Thoracic aorta (tissue), 2 donors: Measurements from ENCODE around the gene ZPBP. TPM values are rescaled to one million over a fixed set of nuclear protein-coding genes. Genes with fewer than 3 reads are reported as not detected.

Experiments used
- ATAC-seq: fragments of 150-250 bp; one replicate; pipeline ENCODE4 v1.8.0; 2017; ENCODE audit warnings: low read depth; ENCODE audit not compliant: insufficient number of reproducible peaks, low FRiP score
- DNase-seq: peaks from one replicate; pipeline ENCODE4 v3.0.0-alpha.2; 2020; ENCODE audit warnings: low spot score
- H3K27ac ChIP-seq, 2 donors: fragments of 200-600 bp; sonication (generic); 1 replicate in 1 of 2; 2 replicates in 1 of 2; pipeline ENCODE4 v1.5.1; 2016; ENCODE audit warnings: mild to moderate bottlenecking in 2 of 2, moderate library complexity in 2 of 2
- H3K27me3 ChIP-seq: fragments of 200-600 bp; sonication (generic); replicated peaks from 2 replicates; pipeline ENCODE4 v1.6.0; 2016; ENCODE audit warnings: mild to moderate bottlenecking; ENCODE audit not compliant: insufficient read depth
- H3K36me3 ChIP-seq: fragments of 200-600 bp; sonication (generic); one replicate; pipeline ENCODE4 v1.5.1; 2016
- H3K4me1 ChIP-seq, 2 donors: fragments of 200-600 bp; sonication (generic); 1 replicate in 1 of 2; 2 replicates in 1 of 2; pipeline versions ENCODE4 v1.5.1 to v1.6.0; 2016; ENCODE audit warnings: low read depth in 2 of 2, mild to moderate bottlenecking in 1 of 2; ENCODE audit not compliant: control insufficient read depth in 1 of 2
- H3K4me3 ChIP-seq: fragments of 200-600 bp; sonication (generic); 2 replicates; pipeline ENCODE4 v1.5.1; 2016; ENCODE audit warnings: mild to moderate bottlenecking
- H3K9me3 ChIP-seq: fragments of 200-600 bp; sonication (generic); 2 replicates; pipeline ENCODE4 v1.5.1; 2016
- total RNA-seq, 2 donors: library from RNA; depleted of rRNA; stranded (reverse); fragments of >200 nt; gene quantifications; one replicate each; pipeline versions ENCODE4 v1.1.0 to v1.2.3, GENCODE V29; 2016
- TF ChIP-seq, protein P1 (sequence below): fragments of 200-600 bp; sonication (generic); IDR thresholded peaks from one replicate; pipeline ENCODE4 v1.5.1; 2019; ENCODE audit warnings: antibody characterized with exemption

Gene ZPBP
- total RNA-seq, 2 donors from 2014 or later, result not detected

GRCh38 chr7:50101873-50102272 is 8.8 kb upstream of the ZPBP start:
- Histone ChIP-seq H3K27ac (no peak overlapping the region), H3K27me3 (no peaks in the 10 kb centered on the region), H3K36me3 (no peaks in the 10 kb centered on the region), H3K4me1 (no peaks in the 10 kb centered on the region), H3K9me3 (no peaks in the 10 kb centered on the region), H3K4me3 (no peak overlapping the region)
- DNase-seq, result no peak
- TF ChIP-seq, protein P1, sequence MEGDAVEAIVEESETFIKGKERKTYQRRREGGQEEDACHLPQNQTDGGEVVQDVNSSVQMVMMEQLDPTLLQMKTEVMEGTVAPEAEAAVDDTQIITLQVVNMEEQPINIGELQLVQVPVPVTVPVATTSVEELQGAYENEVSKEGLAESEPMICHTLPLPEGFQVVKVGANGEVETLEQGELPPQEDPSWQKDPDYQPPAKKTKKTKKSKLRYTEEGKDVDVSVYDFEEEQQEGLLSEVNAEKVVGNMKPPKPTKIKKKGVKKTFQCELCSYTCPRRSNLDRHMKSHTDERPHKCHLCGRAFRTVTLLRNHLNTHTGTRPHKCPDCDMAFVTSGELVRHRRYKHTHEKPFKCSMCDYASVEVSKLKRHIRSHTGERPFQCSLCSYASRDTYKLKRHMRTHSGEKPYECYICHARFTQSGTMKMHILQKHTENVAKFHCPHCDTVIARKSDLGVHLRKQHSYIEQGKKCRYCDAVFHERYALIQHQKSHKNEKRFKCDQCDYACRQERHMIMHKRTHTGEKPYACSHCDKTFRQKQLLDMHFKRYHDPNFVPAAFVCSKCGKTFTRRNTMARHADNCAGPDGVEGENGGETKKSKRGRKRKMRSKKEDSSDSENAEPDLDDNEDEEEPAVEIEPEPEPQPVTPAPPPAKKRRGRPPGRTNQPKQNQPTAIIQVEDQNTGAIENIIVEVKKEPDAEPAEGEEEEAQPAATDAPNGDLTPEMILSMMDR, result no peak
- no peak for ATAC-seq

DNA sequence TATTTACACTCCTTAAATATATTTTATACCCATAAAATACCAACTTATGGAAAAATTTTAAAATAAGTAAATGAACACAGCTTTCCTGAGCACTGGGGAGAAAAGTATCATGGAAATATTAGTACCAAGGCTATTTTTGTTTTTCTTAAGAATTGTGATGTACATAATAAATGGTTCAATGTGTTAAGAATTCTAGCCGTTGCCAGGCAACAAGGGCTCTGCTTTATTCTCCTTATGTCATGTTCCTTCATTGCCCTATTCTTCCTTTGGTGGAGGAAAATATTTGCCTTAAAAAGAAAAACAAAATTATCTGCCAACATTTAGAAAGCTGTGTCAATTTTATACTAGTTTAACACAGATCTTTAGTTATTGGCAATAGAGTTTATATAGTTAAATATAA is 2.6 kb upstream of the ZPBP start:
- no peak overlapping the region for H3K4me3 ChIP-seq
- H3K36me3 ChIP-seq, result no peaks in the 10 kb centered on the region
- no peak overlapping the region for H3K27ac ChIP-seq
- no peaks in the 10 kb centered on the region for H3K27me3 ChIP-seq
- TF ChIP-seq, protein P1, result no peak
- ATAC-seq (no peak), DNase-seq (no peak)
- H3K4me1 ChIP-seq, result no peaks in the 10 kb centered on the region
- H3K9me3 ChIP-seq, result no peaks in the 10 kb centered on the region

DNA sequence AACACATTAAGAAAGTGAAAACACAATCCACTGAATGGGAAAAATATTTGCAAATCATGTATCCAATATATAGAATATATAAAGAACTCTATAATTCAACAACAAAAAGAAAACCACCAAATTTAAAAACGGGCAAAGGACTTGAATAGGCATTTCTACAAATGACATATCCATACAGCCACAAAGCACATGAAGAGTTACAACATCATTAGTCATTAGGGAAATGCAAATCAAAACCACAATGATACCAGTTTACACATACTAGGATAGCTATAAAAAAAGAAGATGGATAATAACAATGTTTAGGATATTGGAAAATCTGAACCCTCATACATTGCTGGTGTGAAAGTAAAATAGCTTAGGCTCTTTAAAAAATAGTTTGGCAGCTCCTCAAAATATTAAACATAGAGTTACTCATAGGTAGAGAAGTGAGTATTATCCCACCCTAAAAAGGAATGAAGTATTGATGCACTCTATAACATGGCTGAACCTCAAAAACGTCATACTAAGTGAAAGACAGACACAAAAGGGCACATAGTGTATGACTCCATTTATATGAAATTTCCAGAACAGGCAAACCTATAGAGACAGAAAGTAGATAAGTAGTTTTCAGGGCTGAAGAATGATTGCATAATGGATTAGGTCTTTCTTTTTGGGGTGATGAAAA is 4.5 kb downstream of the ZPBP start:
- Histone ChIP-seq H3K4me3 (no peak overlapping the region), H3K9me3 (no peaks in the 10 kb centered on the region)
- ATAC-seq, result no peak

DNA sequence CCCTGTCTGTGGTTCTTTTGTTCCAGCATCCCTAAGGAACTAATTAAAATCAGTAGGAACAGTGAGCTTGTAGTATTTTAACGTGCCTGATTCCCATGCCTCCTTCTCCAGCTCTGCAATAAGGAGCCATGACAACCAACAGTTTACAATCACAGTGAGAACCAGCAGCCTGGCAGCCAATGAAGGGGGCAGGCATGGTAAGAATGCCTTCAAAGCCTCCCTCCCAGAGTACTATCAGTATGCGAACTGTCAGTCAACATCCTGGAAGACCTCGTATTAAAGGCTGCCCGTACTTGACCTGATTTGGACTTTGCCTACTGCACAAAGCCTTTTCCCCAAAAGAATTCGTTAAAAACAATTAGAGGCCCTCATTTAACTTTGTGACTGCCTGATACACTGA is 7.7 kb downstream of the ZPBP start:
- TF ChIP-seq, protein P1, result no peak
- ATAC-seq, result no peak
- no peaks in the 10 kb centered on the region for H3K36me3 ChIP-seq

More for the DNA sequence above, 4.5 kb downstream of the ZPBP start:
- Histone ChIP-seq H3K27me3 (no peaks in the 10 kb centered on the region), H3K27ac (no peak overlapping the region), H3K36me3 (no peaks in the 10 kb centered on the region), H3K4me1 (no peaks in the 10 kb centered on the region)
- TF ChIP-seq, protein P1, result no peak
- DNase-seq, result no peak

GRCh38 chr7:50073093-50073492 is 20.0 kb downstream of the ZPBP start:
- ATAC-seq (no peak), DNase-seq (no peak)
- Histone ChIP-seq H3K27ac (no peak overlapping the region), H3K36me3 (no peaks in the 10 kb centered on the region), H3K4me3 (no peak overlapping the region), H3K27me3 (no peaks in the 10 kb centered on the region), H3K9me3 (peaks cover 11% of the 10 kb centered on the region), H3K4me1 (peaks cover 6 to 8% of the 10 kb centered on the region in 2 donors)
- TF ChIP-seq, protein P1, result no peak

More for the DNA sequence above, 7.7 kb downstream of the ZPBP start:
- Histone ChIP-seq H3K4me1 (no peaks in the 10 kb centered on the region), H3K9me3 (no peaks in the 10 kb centered on the region), H3K27ac (no peak overlapping the region), H3K4me3 (no peak overlapping the region), H3K27me3 (no peaks in the 10 kb centered on the region)
- DNase-seq, result no peak
